Hematopoietic multipotent progenitor cell treated with erythropoietin and hydrocortisone succinate and interleukin-3 and kit ligand, for 6 days (in vitro differentiated cells): ENCODE data around the gene IGSF9.

ENCODE experiments used
- DNase-seq: peaks from one replicate; pipeline ENCODE4 v3.0.0-alpha.2; 2015

Gene IGSF9

GRCh38 chr1:159945483-159946241, at the start of gene IGSF9:
Gene IGSF9 (minus strand): TSS chr1:159945613. CDS start chr1:159943454, 2,159 bp downstream.
- peak; percentile 91 for DNase-seq

- no peak for DNase-seq
Observed at GRCh38 chr1:159994896-159995295, 49.5 kb upstream of the IGSF9 start.

GRCh38 chr1:159993911-159994310, 48.5 kb upstream of the IGSF9 start:
- no peak for DNase-seq

- DNase-seq: no peak
Observed at GRCh38 chr1:159992161-159992560, 46.7 kb upstream of the IGSF9 start.

- DNase-seq: peak; percentile 49
Observed at GRCh38 chr1:159991513-159991912, 46.1 kb upstream of the IGSF9 start.

- DNase-seq: no peak
Observed at GRCh38 chr1:159990005-159990404, 44.6 kb upstream of the IGSF9 start.

- DNase-seq: no peak
Observed at GRCh38 chr1:159989581-159989980, 44.2 kb upstream of the IGSF9 start.

- DNase-seq: no peak
Observed at GRCh38 chr1:159988006-159988405, 42.6 kb upstream of the IGSF9 start.

- DNase-seq: peak; percentile 30
Observed at GRCh38 chr1:159987186-159987585, 41.8 kb upstream of the IGSF9 start.

- no peak for DNase-seq
Observed at GRCh38 chr1:159986531-159986930, 41.1 kb upstream of the IGSF9 start.

- DNase-seq: no peak
Observed at GRCh38 chr1:159986093-159986492, 40.7 kb upstream of the IGSF9 start.

- DNase-seq: no peak
Observed at GRCh38 chr1:159985473-159985872, 40.1 kb upstream of the IGSF9 start.

- DNase-seq: no peak
Observed at GRCh38 chr1:159983681-159984080, 38.3 kb upstream of the IGSF9 start.

- no peak for DNase-seq
Observed at GRCh38 chr1:159982280-159982679, 36.9 kb upstream of the IGSF9 start.

- DNase-seq: no peak
Observed at GRCh38 chr1:159981351-159982055, 36.1 kb upstream of the IGSF9 start.

- DNase-seq: no peak
Observed at GRCh38 chr1:159980786-159981185, 35.4 kb upstream of the IGSF9 start.

- DNase-seq: no peak
Observed at GRCh38 chr1:159980076-159980475, 34.7 kb upstream of the IGSF9 start.

GRCh38 chr1:159979257-159979656, 33.8 kb upstream of the IGSF9 start:
- no peak for DNase-seq

GRCh38 chr1:159978107-159978398, 32.6 kb upstream of the IGSF9 start:
- no peak for DNase-seq

GRCh38 chr1:159977364-159978106, 32.1 kb upstream of the IGSF9 start:
- no peak for DNase-seq

- DNase-seq: no peak
Observed at GRCh38 chr1:159974350-159974965, 29.0 kb upstream of the IGSF9 start.

- DNase-seq: no peak
Observed at GRCh38 chr1:159973350-159973940, 28.0 kb upstream of the IGSF9 start.
